Heart left ventricle (tissue), 16 donors: Measurements from ENCODE around the gene ZKSCAN7. TPM values are rescaled to one million over a fixed set of nuclear protein-coding genes. Genes with fewer than 3 reads are reported as not detected.

ENCODE experiments used
- ATAC-seq, 4 donors: fragments of 200-7000 bp; cut with Tn5 transposase; one replicate each; pipeline ENCODE4 v1.9.1; 2020 to 2022; ENCODE audit warnings: moderate library complexity in 4 of 4, mild to moderate bottlenecking in 3 of 4, moderate number of reproducible peaks in 1 of 4
- DNase-seq, 5 donors: peaks; one replicate each; pipeline ENCODE4 v3.0.0-alpha.2; 2020
- H3K27ac ChIP-seq, 12 donors: fragments of 200-600 bp; sonication (generic) in 4 of 12; one replicate each; pipeline versions ENCODE4 v1.5.0 to v1.8.0; 2016 to 2022; ENCODE audit warnings: mild to moderate bottlenecking in 2 of 12
- H3K27me3 ChIP-seq, 9 donors: fragments of 200-600 bp; sonication (generic) in 2 of 9; one replicate each; pipeline versions ENCODE4 v1.5.1 to v1.8.0; 2016 to 2022; ENCODE audit warnings: mild to moderate bottlenecking in 3 of 9
- H3K36me3 ChIP-seq, 9 donors: fragments of 200-600 bp; sonication (generic) in 2 of 9; one replicate each; pipeline versions ENCODE4 v1.5.0 to v1.8.0; 2018 to 2022; ENCODE audit warnings: mild to moderate bottlenecking in 2 of 9
- H3K4me1 ChIP-seq, 12 donors: fragments of 200-600 bp; sonication (generic) in 4 of 12; one replicate each; pipeline versions ENCODE4 v1.5.0 to v1.8.0; 2016 to 2022; ENCODE audit warnings: mild to moderate bottlenecking in 3 of 12
- H3K4me3 ChIP-seq, 12 donors: fragments of 200-600 bp; sonication (generic) in 4 of 12; one replicate each; pipeline versions ENCODE4 v1.5.0 to v1.8.0; 2017 to 2022; ENCODE audit warnings: mild to moderate bottlenecking in 9 of 12, moderate library complexity in 4 of 12
- H3K9me3 ChIP-seq, 12 donors: fragments of 200-600 bp; sonication (generic) in 4 of 12; one replicate each; pipeline versions ENCODE4 v1.5.0 to v1.8.0; 2016 to 2022; ENCODE audit warnings: mild to moderate bottlenecking in 1 of 12
- CTCF ChIP-seq, 12 donors: fragments of 200-600 bp; sonication (generic) in 4 of 12; IDR thresholded peaks; one replicate each; pipeline versions ENCODE4 v1.5.0 to v1.8.0; 2018 to 2022; ENCODE audit warnings: antibody characterized with exemption in 12 of 12, mild to moderate bottlenecking in 5 of 12
- POLR2A ChIP-seq, 2 donors: fragments of 450-650 bp; IDR thresholded peaks; one replicate each; pipeline ENCODE4 v1.6.1; 2017; ENCODE audit warnings: antibody characterized with exemption in 2 of 2, mild to moderate bottlenecking in 2 of 2, moderate library complexity in 2 of 2
- WGBS, 4 donors: extraction: QIAGEN DNeasy Blood & Tissue Kit in 2 of 4; methylation state at CpG; one replicate each; pipeline versions ENCODE4 v1.1.5 to v1.1.7; 2013 to 2018; 5-methylcytosine and 5-hydroxymethylcytosine counted together
- intact Hi-C, 10 donors: fragments of 100-400 bp; cut with DNase I; formaldehyde crosslinking; loops; one replicate each; pipeline versions ENCODE4 v1.11.1 to v1.14.2; 2022
- polyA plus RNA-seq, 2 donors: library from polyadenylated mRNA; stranded (reverse); fragments of 200-250 nt; gene quantifications; one replicate each; pipeline ENCODE4 v1.2.3, GENCODE V29; 2013
- total RNA-seq, 9 donors: library from RNA; depleted of rRNA in 2 of 9; stranded (reverse); fragments of >200 nt in 2 of 9; fragmentation: NEBNext Ultra II Directional in 3 of 9; extraction: Animal tissue kit (Norgen Biotek cat#: 25700) in 3 of 9; gene quantifications; one replicate each; pipeline versions ENCODE4 v1.1.0 to v1.2.4, GENCODE V29; 2016 to 2023
- donor health status: ischemic (EF 13 %, LVEDD 7.1; RV severe dilation, severe dysfunction).
- donor health status: healthy with polysubstance abuse.
- donor health status: DM: no; HTN: yes; CAD: no.
- donor health status: DM: no; HTN: no; CAD: no.
- donor health status: ischemic (EF 25% LVEDD 6.9; RV normal size, moderate dysfunction).
- donor health status: ischemic (EF 25% LVEDD 5.7; RV mildly dilated, moderate dysfunction).
- donor health status: healthy.
- donor health status: DM: yes; HTN: yes; CAD: no.
- donor health status: ischemic (EF 35%, LVEDD 5.7; RV mildly dilated, moderate dysfunction).
- donor health status: nonischemic (EF 11% LVEDD 7.7; RV severe dilation, severe dysfunction).
- donor health status: DM: yes; HTN: yes; CAD: no.
- donor health status: PGD.
- donor health status: ischemic (EF 29% LVEDD 5.4; RV normal size, mild dysfunction).
- donor health status: nonischemic (EF 23%, LVEDD 6.1; RV moderate dilation, normal function).

The ZKSCAN7 gene
- total and polyA plus RNA-seq, 11 donors: 1.2 to 3.7 (median 2.2) TPM

- DNase-seq (no peak), ATAC-seq (peak in 3 of 4 donors; percentile 14 to 36 (median 28))
- 30 to 58% (median 36%) methylated on average over 2 of the region's 2 CpGs for WGBS, 4 donors
- Histone ChIP-seq H3K27me3 (no peaks in the 10 kb centered on the region), H3K4me3 (peak overlapping the region; percentile 74 to 99 (median 92)), H3K9me3 (peaks cover 0 to 9% (median 0%) of the 10 kb centered on the region in 12 donors), H3K36me3 (peaks cover 0 to 10% (median 0%) of the 10 kb centered on the region in 9 donors), H3K4me1 (peaks cover 0 to 29% (median 14%) of the 10 kb centered on the region in 12 donors), H3K27ac (peak overlapping the region in 10 of 12 donors; percentile 79 to 94 (median 90))
- intact Hi-C loops: no loop called here
- TF ChIP-seq CTCF (IDR thresholded peaks at IDR 0.05) (no peak), POLR2A (IDR thresholded peaks at IDR 0.05) (no peak)
These were observed 45.5 kb upstream of the ZKSCAN7 start for GRCh38 chr3:44509393-44509921.

GRCh38 chr3:44510000-44510368 lies 45.0 kb upstream of the ZKSCAN7 start:
- DNase-seq (no peak), ATAC-seq (peak in 1 of 4 donors; percentile 5)
- Histone ChIP-seq H3K4me3 (peak overlapping the region; percentile 74 to 99 (median 92)), H3K9me3 (peaks cover 0 to 9% (median 0%) of the 10 kb centered on the region in 12 donors), H3K36me3 (peaks cover 0 to 10% (median 0%) of the 10 kb centered on the region in 9 donors), H3K4me1 (peaks cover 0 to 29% (median 14%) of the 10 kb centered on the region in 12 donors), H3K27ac (peak overlapping the region; percentile 49 to 94 (median 89)), H3K27me3 (no peaks in the 10 kb centered on the region)
- TF ChIP-seq POLR2A (IDR thresholded peaks at IDR 0.05) (no peak), CTCF (IDR thresholded peaks at IDR 0.05) (no peak)
- intact Hi-C loops: loop anchor here in 6 of 10 donors (1.0 to 10.0 kb wide), 6 partner anchors 33 to 185 kb away; partner anchors contain the start of genes TCAIM (in 5 of the 6), ZNF197 (in 1 of the 6) and ZNF445 (in 1 of the 6)
- 0 to 1% (median 0%) methylated on average over 6 of the region's 6 CpGs for WGBS, 4 donors

GRCh38 chr3:44511238-44511566 lies 43.8 kb upstream of the ZKSCAN7 start:
- Histone ChIP-seq H3K4me3 (peak overlapping the region; percentile 74 to 99 (median 92)), H3K36me3 (peaks cover 0 to 6% (median 0%) of the 10 kb centered on the region in 9 donors), H3K4me1 (peaks cover 0 to 29% (median 14%) of the 10 kb centered on the region in 12 donors), H3K9me3 (peaks cover 0 to 3% (median 0%) of the 10 kb centered on the region in 12 donors), H3K27ac (peak overlapping the region; percentile 49 to 94 (median 89)), H3K27me3 (no peaks in the 10 kb centered on the region)
- ATAC-seq (no peak), DNase-seq (no peak)
- intact Hi-C loops: loop anchor here in 5 of 10 donors (2.0 to 10.0 kb wide), 5 partner anchors 34 to 186 kb away; partner anchors contain the start of genes TCAIM (in 4 of the 5), ZNF197 (in 1 of the 5) and ZNF445 (in 1 of the 5)
- WGBS, 4 donors: 44 to 48% (median 46%) methylated on average over 4 of the region's 4 CpGs
- no peak for TF ChIP-seq CTCF (IDR thresholded peaks at IDR 0.05)
- no peak for TF ChIP-seq POLR2A (IDR thresholded peaks at IDR 0.05)

GRCh38 chr3:44513513-44513912 lies 41.5 kb upstream of the ZKSCAN7 start:
- intact Hi-C loops: loop anchor here in 4 of 10 donors (5.0 to 10.0 kb wide), 2 partner anchors 176 to 179 kb away; partner anchors contain the start of gene TCAIM (in 4 of the 4)
- Histone ChIP-seq H3K27me3 (no peaks in the 10 kb centered on the region), H3K4me3 (no peak overlapping the region), H3K27ac (no peak overlapping the region), H3K9me3 (no peaks in the 10 kb centered on the region), H3K4me1 (peaks cover 0 to 23% (median 14%) of the 10 kb centered on the region in 12 donors), H3K36me3 (no peaks in the 10 kb centered on the region)
- DNase-seq: no peak
- 33 to 41% (median 37%) methylated on average over 3 of the region's 3 CpGs for WGBS, 4 donors
- TF ChIP-seq POLR2A (IDR thresholded peaks at IDR 0.05) (no peak), CTCF (IDR thresholded peaks at IDR 0.05) (no peak)
- ATAC-seq: no peak
